RCC 7860 (cell line): ENCODE measurements around the gene OR2T2.
"Not testable (repeated sequence)": the region's sequence is repeated elsewhere in the genome, so short reads cannot be mapped to it uniquely, and the experiment has no call there.

ENCODE experiments used
- DNase-seq: peaks from one replicate; pipeline ENCODE4 v3.0.0-alpha.2; 2015; ENCODE audit warnings: low spot score
- FAIRE-seq: peaks from 2 replicates; lab custom pipeline; 2012; peaks lifted over from hg19 to GRCh38; lab: Jason Lieb, UNC

The OR2T2 gene

DNA sequence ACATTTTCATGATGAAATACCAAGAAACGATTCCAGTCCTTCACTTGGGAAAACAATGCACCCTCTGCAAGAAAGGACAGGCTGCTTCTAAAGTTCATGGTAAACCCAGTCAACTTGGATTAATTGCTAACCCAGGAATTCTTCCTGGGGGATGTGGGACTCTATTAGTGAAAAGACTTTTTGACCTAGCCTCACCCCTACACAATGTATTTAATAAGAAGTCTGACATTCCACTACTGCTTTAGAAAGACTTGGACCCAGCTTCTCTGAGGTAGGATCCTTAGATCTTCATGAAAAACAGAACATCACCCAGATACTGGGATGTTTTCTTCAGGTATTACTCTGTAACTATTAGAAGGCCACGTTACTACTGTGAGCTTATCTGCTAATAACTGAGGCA is at the start of gene OR2T2:
OR2T2 (plus strand) TSS at position 239 of the 400 bp plus-strand sequence. CDS start 7,161 bp downstream, outside the sequence.
- DNase-seq, FAIRE-seq: not testable (repeated sequence)

- FAIRE-seq: no peak
- DNase-seq: no peak
Observed at GRCh38 chr1:248402748-248403147, 42.7 kb upstream of the OR2T2 start, which contains the start of gene OR2T1. TSS of gene OR2T1 (plus strand) at chr1:248403048. CDS start at chr1:248406148, 3,100 bp downstream.

DNA sequence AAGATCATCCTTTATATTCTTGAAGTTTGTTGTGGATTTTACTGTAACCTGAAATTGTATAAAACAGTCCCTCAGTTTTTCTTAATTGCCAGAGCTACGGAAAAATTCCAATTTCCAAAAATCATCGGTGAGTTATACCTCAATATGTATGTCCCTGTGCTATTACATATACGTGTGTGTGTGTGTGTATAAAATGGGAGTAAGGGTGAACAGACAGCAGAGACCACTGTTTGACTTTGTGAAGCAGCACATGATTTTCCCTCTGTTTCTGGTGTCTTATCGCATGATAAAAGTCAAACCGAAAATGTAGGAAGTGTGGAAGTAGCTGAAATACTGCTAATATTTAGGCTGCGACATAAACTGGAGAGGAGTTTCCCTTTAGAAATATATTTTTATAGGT is 41.4 kb upstream of the OR2T2 start:
- DNase-seq (no peak), FAIRE-seq (no peak)

DNA sequence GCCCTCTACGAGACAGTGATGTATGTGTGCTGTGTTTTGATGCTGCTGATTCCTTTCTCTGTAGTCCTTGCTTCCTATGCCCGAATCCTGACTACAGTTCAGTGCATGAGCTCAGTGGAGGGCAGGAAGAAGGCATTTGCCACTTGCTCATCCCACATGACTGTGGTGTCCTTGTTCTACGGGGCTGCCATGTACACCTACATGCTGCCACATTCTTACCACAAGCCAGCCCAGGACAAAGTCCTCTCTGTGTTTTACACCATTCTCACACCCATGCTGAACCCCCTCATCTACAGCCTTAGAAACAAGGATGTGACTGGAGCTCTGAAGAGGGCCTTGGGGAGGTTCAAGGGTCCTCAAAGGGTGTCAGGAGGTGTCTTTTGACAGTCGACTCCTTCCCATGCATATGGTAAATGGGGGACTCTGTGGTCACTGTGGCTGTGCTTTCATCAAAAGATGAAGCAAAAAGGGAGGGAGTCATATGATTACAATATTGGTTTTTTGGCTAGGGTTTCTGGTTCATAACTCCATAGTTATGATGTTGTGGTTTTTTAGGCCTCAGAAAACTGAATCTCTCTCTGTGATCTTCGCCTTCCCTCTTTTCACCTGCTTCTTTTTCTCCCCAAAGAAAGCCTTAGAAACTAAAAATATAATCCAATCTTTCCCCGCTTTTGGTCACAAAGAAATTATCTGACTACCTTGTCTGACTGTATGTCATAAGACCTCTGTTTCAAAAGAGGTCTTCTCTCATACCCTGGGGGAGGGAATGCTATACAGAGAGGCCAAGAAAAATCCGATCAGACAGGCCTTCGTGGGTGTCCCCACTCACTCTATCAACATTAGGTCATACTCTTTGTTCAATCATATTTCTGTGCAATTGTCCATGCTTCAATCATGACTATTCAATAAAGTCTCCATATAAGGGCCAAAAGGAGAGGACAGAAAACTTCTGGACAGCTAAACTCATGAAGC is 38.4 kb upstream of the OR2T2 start:
- FAIRE-seq (no peak), DNase-seq (no peak)

DNA sequence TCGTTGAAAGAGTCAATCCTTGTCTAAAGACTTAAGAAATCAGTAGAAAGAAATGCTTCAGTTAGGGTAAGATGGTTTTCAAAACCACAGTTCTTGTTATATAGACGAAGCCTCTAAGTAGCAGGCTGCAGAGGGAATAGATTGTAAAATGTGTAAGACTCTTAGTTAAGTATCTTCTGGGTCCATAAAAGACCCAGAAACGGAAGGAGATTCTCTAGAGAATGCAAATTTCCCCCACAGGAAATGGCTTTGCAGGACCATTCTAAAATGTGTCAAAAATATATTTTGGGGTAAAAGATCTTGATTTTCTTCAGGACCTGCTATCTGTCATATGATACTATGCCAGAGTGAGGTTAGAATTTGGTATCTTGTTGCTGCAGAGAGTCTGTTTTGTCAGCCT is 29.2 kb upstream of the OR2T2 start:
- FAIRE-seq: no peak

DNA sequence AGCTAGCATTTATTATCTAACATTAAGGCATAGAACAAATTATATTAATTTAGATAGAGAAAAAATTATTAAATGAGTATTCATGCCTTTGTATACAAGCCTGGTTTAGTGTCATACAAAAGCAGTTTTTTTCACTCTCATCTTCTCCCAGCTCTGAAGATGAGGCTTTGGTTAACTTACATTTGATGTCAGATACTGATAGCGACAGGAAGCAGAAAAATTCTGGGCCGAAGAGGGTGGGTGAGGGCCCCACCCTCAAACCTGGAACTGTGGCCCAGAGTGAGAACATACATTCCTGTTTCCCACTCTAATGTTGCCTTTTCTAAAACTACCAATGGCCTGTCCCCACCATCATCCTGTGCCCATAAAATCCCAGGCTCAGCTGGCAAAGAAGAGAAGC is 27.6 kb upstream of the OR2T2 start:
- FAIRE-seq: no peak
- no peak for DNase-seq

More for the DNA sequence above, 29.2 kb upstream of the OR2T2 start:
- no peak for DNase-seq

DNA sequence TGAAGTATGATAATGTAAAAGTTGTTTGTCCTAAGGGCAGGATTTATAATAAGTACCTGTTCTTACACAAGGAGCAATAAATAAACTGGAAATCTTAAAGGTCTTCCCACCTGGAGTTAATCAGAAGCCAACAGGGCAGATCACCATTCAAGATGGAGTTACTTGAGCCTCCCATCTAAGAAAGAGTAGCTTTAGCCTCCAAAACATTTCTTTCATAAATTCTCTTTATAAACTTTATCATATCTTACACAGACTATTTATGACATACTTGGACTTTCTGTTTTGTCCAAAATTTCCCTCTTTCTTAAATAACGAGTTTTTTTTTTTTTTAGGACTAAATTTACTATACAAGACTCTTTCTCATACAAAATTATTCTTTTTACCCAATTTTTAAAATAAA is 24.1 kb upstream of the OR2T2 start:
- no peak for FAIRE-seq
- no peak for DNase-seq

DNA sequence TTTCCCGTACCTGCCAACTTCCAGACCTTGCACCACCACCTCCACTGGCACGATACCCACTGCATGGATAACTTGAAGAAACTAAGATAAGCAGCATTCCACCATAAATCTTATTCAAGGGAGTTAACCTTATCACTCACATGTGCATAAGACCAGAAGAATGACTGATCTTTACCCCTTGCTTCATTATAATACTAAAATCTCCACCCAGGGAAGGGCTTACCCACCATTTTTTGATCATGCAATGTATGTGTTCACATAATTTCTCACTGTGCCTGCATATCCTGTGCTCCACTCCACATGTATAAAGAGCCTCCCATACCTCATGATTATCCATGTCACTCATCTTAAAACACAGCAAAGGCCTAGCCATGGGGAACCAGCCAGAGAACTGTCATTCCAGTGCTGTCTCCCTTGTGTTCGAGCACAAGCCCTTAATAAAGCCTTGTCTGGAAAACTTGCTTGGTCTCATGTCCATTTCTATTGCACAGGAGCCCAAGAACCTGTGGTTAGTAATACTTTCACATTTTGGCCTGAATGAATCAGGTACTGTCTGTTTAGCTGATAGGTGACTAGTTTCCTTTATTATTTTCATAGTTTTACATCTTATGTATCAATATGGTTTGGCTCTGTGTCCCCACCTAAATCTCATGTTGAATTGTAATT is 17.8 kb upstream of the OR2T2 start:
- FAIRE-seq, DNase-seq: not testable (repeated sequence)

GRCh38 chr1:248428192-248428533 is 17.3 kb upstream of the OR2T2 start:
- not testable (repeated sequence) for DNase-seq, FAIRE-seq

GRCh38 chr1:248431683-248432082 is 13.8 kb upstream of the OR2T2 start:
- not testable (repeated sequence) for FAIRE-seq, DNase-seq

DNA sequence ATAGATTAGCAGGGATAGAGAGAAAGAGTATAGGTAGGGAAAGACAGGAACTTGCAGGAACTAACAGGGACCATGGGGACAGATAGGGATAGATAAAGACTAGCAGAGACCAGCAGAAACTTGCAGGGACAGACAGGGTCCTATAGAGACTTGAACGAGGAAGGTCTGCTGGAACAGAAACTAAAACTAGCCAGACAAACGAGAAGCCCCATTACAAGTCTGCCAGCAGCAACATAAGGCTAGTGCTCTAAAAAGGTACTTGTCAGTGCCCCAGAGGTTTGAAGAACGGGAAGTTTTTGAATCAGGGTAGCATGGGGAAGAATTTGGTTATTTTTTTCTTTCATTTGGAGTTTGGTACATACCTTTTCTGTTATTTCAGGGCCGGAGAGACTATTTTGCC is 13.2 kb upstream of the OR2T2 start:
- DNase-seq, FAIRE-seq: not testable (repeated sequence)

GRCh38 chr1:248433811-248434415 is 11.5 kb upstream of the OR2T2 start:
- DNase-seq, FAIRE-seq: not testable (repeated sequence)

DNA sequence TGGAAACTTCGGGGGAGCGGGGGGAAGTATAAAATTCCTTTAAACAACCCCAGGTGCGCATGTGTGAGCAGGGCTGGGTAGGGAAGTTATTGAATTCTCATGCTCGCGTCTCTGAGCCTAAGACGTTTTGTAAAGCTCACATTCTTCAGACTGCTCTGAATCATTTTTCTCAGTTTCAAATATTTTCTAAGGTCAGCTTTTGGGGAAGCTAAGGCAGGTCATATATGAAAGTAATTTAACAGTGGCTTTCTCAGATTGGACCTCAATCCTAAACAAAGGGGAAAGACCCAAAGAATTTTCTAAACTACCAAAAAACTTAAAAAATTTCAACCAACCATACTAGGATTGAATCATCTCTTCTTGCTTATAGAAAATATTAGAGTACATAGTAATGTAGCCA is 10.5 kb upstream of the OR2T2 start:
- FAIRE-seq: not testable (repeated sequence)

DNA sequence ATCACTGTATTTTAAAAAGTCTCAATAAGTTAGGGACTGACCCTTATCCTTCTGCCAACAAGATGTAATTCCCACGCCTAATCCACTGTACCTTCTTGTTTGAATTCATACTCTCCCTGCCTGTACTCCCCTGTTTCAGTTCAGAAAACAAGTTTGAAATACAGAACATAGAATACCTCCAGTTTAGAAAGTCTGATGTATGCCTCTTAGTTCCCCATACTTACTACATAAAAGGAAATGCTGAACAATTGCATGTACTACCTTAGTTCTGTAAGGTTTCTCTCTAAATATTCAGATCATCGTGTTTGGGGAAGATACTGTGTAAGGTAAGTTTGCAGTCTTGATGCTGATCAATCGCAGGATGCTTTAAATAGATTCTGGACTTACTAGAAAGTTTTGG is 9.1 kb upstream of the OR2T2 start:
- FAIRE-seq, DNase-seq: not testable (repeated sequence)

More for the DNA sequence above, 10.5 kb upstream of the OR2T2 start:
- DNase-seq: not testable (repeated sequence)

GRCh38 chr1:248438668-248439067 is 6.8 kb upstream of the OR2T2 start:
- DNase-seq, FAIRE-seq: not testable (repeated sequence)

- DNase-seq, FAIRE-seq: not testable (repeated sequence)
Observed at GRCh38 chr1:248439283-248439682, 6.2 kb upstream of the OR2T2 start.

DNA sequence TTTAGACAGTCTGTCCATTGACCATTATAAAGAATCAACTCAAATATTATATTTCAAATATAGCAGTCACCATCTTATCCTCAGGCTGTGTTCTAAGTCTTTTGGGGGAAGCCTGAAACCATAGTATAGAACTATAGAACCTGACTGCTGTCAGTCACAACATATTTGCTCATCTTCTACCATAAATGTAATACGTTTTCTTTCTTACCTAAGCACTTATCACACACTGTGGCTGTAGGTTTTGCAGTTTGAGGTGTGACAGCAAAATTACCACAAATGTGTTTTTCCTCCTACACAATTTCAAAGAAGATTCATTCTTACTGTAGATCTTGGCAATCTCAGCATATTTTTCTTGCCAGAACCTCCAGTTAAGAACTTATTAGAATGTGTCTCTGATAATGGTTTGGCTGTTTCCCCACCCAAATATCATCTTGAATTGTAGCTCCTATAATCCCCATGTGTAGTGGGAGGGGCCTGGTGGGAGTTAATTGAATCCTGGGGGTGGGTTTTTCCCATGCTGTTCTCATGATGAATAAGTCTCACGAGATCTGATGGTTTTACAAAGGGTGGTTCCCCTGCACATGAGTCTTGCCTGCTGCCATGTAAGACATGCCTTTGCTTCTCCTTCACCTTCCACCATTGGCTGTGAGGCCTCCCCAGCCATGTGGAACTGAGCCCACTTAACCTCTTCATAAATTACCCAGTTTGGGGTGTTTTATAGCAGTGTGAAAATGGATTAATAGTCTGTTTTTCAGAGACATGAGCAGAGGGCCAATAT is 2.7 kb upstream of the OR2T2 start:
- not testable (repeated sequence) for FAIRE-seq, DNase-seq

GRCh38 chr1:248444603-248445002 is 834 bp upstream of the OR2T2 start:
- not testable (repeated sequence) for DNase-seq, FAIRE-seq

GRCh38 chr1:248448409-248449074 is 3.1 kb downstream of the OR2T2 start:
- not testable (repeated sequence) for DNase-seq, FAIRE-seq
